GM18511 (cell line): Measurements from ENCODE around the gene GLG1.
"Not testable (repeated sequence)": the region's sequence is repeated elsewhere in the genome, so short reads cannot be mapped to it uniquely, and the experiment has no call there.

Experiments
- ATAC-seq: cut with Tn5 transposase; IDR thresholded peaks from one replicate; pipeline ENCODE4 v1.9.1; 2021; ENCODE audit warnings: mild to moderate bottlenecking, moderate library complexity; ENCODE audit not compliant: unreplicated experiment

The GLG1 gene

DNA sequence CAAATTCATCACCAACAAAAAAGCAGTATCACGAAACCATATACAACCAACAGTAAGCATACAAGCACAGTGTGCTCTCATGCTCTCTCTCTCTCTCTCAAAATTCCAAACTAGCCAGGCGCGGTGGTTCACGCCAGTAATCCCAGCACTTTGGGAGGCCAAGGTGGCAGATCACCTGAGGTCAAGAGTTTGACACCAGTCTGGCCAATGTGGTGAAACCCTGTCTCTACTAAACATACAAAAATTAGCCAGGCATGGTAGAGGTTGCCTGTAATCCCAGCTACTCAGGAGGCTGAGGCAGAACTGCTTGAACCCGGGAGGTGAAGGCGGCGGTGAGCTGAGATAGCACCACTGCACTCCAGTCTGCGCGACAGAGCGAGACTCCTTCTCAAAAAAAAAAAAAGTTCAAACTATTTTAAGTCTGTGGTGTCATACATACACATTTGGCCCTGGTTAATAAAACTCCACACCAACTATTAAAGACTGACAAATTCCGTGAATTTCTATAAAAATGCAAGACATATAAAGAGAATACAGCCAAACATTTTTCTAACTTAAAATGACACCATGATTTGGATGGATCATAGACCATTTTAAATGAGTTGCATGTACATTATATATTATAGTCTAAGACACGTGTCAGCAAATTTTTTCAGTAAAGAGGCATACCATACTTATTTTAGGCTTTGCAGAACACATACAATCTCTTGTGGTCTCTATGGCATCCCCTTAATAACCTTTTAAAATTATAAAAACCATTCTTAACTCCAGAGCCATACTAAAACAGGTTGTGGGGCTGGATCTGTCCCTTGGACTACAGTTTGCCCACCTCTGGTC lies 30.9 kb downstream of the GLG1 start:
- ATAC-seq = no peak

DNA sequence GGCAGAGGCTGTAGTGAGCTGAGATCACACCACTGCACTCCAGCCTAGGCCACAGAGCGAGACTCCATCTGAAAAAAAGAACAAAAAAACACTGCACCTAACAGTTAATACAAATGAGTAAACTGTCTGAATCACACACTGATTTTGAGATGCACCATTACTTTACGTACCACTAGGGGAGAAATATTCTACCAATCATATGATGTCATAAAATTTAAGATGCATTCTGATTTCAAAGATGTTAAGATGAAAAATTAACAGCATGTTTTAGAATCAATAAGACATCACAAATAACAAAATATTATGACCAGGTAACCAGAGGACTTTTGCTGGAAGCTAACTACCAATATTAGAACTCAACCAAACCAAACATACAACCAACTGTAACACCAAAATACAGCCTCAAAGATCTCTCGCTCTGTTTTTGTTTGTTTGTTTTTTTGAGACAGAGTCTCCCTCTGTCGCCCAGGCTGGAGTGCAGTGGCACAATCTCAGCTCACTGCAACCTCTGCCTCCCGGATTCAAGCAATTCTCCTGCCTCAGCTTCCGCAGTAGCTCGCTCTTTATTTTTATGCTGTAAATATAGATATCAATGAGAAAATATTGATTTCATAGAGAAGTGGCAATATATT lies 31.6 kb downstream of the GLG1 start:
- no peak for ATAC-seq

DNA sequence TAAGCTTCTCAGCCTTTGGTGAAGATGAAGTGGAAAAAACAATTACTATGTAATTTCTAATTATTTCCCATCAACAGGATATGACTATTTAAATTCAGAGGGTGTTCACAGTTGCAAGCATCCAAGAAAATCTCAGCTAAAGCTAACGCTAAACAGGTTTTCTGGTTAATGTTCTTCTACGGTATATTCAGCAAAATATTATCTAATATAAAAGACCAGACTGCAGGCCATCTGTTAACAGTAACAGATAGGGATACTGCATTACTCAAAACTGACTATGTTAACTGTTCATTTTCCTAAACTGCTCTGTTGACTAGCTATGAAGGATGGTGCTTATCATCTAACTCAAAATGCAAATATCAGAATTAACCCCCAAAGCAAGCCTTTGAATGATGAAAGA lies 32.8 kb downstream of the GLG1 start:
- ATAC-seq = no peak

DNA sequence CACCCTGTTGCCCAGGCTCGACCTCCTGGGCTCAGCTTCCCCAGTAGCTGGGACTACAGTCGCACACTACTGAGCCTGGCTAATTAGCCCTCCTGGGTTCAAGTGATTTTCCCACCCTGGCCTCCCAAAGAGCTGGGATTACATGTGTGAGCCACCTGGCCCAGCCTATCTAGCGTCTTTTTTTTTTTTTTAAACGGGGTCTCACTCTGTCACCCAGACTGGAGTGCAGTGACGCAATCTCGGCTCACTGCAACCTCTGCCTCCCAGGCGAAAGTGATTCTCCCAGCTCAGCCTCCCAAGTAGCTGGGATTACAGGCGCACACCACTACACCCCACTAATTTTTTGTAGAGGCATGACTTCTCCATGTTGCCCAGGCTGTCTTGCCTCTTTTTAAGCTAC lies 33.3 kb downstream of the GLG1 start:
- no peak for ATAC-seq

DNA sequence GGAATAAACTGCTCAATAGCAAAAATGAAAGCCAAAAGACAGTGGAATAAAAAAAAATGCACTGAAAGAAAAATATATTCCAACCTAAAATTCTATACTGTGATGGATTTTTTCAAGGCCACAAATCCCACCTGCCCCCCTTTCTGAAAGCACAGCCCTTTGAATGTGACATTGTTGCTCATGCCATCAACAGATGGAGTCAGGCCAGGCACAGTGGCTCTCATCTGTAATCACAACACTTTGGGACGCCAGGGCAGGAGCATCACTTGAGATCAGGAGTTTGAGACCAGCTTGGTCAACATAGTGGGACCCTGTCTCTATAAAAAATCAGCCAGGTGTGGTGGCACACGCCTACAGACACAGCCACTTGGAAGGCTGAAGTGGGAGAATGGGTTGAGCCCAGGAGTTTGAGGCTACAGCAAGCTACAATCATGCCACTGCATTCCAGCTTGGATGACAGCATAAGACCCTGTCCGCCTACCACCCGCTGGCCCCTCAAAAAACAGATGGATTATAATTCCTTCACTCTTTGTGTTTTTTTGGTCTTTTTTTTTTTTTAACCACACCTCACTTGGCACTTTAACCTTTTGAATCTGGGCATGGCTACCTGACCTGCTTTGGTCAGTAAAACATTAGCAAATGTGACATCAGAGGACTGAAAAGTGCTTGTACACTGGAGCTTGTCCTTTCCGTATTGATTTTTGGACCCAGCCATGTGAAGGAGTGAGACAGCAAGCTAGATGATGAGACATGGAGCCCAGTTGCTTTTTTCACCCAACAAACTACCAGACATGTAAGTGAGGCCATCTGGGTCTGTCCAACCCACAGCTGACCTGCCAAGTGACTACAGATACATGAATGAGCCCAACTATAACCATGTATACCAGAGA lies 36.3 kb downstream of the GLG1 start:
- no peak for ATAC-seq

DNA sequence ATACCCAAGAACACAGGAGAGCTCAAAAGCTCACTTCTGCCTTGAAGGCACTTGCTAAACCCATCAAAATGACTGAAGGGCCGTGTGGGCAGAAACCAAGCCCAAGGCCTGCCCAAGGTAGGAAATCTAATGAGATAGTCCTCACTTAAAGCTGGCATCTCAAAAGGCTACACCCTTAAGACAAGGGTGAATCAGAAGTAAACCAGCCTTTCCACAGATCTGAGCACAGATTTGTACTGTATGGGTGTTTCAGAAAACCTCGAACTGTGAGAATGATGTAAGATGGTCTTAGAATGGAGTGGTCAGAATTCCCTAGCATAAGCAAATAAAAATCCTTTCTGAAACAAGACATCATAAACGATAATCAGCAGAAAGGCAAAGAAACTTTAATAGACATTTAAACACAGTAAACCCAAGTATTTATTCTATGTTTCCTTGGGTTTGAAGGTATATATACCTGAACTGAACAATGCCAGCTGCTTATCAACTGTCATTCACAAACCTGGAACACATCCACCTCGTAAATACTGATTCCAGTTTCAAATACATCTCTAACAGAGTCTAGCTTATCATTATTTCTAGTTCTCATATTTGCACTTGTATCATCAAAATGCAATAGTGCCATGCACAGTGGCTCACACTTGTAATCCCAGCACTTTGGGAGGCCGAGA lies 37.8 kb downstream of the GLG1 start:
- no peak for ATAC-seq

DNA sequence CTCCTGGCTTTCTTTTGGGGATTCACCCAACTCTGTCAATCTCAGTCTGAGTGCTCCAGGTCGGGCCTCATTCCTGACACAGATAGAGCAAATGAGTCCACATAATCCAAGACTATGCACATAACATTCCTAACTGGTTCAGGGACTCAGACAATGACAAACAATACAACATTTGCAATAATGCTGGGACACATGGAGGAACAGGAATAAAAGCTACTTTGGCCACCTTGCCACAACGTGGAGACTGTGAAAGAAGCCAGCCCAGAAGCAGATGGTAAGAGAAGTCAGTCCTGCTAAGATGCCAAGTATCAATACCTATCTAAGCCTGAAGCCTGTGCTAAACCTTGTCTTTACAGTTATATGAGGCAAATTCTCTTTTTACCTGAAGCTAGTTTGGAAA lies 39.0 kb downstream of the GLG1 start:
- no peak for ATAC-seq

DNA sequence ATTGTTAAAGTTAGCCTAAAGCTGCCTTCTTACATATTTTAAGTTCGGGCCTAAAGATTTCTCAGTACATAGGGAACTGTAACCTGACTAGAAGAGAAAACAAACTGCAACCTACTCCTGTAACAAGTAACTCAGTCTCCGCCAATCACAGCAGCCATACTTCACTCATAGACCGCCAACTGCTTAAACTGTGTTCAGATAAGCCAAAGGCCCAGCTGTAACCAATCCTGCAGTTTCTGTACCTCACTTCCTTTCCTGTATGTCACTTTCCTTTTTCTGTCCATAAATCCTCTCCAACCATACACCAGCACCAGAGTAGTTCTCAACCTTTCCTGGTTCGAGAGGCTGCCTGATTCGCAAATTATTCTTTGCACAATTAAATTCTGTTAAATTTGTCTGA lies 41.5 kb downstream of the GLG1 start:
- ATAC-seq = no peak

DNA sequence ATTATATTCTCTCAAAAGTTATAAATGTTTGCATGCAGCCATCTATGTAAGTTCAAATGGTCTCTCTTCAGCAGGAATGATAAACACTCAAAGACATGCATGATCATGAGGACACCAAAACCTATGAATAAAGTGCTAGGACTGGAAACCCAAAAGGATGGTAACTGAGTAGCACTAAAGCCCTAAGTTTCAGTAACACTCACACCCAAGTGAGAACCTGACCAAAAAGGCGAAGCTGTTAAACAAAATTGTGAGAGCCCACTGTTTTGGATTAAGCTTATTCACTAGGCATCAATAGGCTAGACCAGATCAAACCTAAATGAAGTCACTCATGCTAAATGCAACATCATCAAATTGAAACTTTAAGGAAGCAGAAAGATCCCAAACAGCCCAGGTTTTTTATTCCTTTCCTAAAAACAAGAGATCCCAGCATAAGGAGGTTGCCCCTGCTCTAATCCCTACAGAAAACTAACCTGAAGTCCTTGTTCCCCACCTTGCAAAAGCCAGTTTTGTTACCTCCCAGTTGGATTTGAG lies 42.4 kb downstream of the GLG1 start:
- ATAC-seq = no peak

DNA sequence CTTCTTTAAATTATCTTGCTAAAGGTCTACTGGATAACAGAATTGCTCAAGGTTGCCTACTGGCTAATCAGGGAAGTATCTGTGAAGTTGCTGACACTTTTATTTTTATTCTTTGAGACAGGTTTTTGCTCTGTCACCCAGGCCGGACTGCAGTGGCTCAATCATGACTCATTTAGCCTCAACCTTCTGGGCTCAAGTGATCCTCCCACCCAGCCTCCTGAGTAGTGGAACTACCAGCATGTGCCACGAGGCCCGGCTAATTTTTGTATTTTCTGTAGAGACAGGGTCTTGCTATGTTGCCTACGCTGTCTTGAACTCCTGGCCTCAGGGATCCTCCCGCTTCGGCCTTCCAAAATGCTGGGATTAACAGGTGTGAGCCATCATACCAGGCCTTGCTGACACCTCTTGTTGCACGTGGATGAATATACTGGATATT lies 43.1 kb downstream of the GLG1 start:
- ATAC-seq = no peak

DNA sequence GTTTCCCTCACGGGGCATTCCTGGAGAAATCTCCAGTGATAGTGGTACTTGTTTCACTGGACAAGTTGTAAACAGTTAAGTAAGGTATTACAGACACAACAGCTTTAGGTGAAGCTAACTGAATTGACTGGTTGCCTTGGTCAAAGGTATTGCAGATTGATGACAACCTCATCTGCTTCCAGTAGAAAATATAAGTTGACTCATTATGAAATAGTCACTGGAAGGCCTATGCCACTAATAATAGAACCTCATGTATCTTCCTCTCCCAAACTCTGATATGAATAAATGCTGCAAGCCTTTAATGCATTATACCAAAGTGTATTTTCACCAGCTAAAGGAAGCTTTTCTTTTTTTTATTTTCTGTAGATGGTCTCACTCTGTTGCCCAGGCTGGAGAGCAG lies 44.8 kb downstream of the GLG1 start:
- ATAC-seq = no peak

DNA sequence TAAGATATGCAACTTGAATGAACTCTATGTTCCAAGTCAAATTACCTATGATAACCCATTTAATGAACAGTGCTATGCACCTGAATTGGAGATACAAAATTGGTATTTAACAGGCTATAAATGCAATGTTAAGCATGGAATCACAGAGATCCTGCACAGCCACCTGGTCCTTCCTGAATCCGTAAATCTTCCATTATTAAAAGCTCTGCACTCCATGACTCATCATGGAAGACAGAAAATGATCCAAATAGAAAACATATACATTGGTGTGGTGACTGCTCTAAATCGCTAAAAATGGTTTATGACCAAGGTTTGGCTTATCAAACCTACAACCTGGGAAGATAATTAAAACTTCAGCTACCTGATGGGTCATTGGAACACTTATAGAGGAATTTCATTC lies 45.3 kb downstream of the GLG1 start:
- ATAC-seq = no peak

DNA sequence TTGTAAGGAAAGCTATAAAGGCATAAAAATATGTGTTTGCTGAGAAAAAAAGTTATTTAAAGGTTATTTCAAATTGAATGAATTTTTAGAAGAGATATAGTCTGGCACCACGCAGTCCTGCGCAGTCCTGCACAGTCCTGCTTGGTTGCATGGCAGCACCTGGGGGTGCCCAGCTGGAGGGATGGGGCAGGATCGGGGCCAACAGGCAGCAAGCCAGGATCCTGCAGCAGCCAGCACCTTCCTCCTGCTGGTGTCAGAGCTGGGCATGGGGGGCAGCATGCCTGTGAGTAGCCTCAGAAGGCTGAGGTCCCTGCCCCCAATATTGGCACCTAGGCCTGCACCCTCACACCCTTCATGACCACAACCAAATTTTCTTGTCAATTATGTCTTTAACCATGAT lies 46.0 kb downstream of the GLG1 start:
- no peak for ATAC-seq

DNA sequence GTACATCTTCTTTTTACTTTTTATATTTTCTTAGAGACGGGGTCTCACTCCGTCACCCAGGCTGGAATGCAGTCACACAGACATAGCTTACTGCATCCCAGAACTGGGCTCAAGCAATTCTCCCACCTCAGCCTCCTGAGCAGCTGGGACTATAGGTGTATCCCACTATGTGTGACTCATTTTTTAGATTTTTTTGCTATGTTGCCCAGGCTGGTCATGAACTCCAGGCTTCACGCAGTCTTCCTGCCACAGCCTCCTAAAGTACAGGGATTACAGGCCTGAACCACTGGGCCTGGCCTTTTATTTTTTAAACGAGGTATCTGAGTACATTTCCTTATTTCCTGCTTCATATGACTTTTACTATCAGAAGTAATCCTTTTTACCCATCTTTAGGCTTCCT lies 48.0 kb downstream of the GLG1 start:
- ATAC-seq = no peak

DNA sequence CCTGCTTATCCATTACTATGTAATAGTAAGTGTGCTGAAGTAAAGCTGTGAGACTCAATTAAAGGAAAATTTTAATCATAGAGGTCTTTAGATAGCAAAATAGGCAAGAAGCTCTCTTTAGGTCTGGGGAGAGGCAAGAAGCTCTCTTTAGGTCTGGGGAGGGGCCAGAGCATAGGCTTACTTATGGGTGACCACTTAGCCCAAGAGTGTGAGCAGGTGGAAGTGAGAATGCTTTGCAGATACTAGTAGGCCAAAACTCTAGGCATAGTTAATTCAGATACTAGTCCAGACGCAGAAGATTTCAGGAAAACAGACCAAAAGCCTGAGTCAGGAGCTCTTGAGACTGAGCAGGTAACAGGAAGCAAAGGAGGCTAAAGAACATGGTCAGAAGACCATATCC lies 49.6 kb downstream of the GLG1 start:
- ATAC-seq = no peak

DNA sequence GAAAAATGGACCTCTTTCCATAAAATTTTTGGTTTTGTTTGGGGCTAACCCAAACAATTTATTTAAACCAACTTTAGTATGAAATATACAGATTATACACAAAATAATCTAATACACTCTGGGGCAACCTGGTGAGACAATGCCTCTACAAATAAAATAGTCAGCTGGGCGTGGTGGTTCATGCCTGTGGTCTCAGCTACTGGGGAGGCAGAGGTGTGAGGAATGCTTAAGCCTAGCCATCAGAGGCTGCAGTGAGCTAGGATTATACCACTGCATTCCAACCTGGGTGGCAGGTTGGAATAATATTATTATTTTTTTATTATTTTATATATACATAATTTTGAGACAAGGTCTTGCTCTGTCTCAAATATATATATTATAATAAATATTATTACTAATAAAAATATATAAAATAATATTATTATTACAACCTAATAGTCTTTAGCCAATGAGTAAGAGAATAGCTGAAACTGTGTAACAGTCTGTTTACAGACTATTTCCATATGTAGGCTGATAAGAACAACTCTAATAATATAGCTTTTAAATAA lies 50.5 kb downstream of the GLG1 start:
- ATAC-seq = no peak

DNA sequence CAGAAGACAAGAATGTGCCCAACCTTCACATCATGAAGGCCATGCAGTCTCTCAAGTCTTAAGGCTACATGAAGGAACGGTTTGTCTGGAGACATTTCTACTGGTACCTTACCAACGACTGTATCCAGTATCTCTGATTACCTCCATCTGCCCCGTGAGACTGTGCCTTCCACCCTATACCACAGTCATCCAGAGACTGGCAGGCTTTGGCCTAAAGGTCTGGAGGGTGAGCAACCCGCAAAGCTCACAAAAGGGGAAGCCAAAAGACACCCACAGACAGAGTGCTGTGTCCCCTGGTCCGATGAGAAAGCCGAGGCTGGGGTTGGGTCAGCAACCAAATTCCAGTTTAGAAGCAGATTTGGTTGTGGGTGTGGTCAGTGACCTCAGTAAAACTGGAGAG lies 54.6 kb downstream of the GLG1 start:
- ATAC-seq = not testable (repeated sequence)

DNA sequence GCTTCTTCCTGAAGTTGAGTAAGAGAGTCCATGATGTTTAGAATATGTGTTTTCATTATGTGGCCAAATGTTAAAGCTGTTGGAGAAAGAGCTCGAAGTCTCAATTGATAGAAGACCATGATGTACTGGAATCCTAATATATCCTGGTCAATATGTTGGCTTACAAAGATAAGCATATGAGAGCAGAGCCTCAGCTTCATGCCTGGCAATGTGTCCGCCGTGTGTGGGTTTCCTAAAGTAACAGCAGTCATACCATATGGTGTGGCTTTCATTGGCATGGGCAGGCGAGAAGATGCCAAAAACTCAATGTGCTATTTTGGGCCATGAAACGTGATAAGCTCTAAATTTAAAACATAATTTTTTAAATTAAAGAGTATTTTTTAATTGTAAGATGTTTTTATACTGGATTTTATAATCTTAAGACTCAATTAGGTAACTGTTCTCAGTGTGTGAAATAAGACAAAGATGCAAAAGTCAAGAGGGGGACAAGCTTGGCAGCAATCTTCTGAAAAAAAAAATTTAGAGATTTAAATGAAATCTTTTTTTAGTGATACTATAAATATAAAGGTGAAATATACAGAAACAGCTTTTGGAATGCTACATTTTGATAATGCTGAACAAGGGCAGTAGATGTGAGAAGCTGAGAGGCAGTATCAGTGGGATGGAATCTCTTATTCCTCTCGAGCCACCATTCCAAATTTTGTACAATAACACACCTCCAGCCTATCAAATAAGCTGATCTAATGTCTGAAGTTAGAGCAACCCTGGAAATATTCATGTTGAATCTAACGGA lies 56.5 kb downstream of the GLG1 start:
- not testable (repeated sequence) for ATAC-seq

DNA sequence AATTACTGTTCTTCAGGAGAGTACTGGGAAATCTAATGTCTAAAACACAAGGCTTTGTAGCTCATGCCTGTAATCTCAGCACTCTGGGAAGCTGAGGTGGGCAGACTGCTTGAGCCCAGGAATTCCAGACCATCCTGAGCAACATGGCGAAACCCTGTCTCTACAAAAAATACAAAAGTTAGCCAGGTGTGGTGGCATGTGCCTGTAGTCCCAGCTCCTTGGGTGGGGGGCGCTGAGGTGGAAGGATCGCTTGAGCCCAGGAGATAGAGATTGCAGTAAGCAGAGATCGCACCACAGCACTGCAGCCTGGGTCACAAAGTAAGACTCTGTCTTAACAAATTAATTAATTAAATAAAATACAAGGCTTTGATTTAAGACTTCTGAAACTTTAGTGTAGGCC lies 60.8 kb downstream of the GLG1 start:
- not testable (repeated sequence) for ATAC-seq
